ENCODE data around the gene MAMLD1.

The MAMLD1 gene

GRCh38 chrX:150363561-150364346, 637 bp downstream of the MAMLD1 start:
- peaks cover 0 to 49% (median 29%) of the 10 kb centered on the region in 5 donors for H3K4me1 ChIP-seq (ENCODE audit: control insufficient read depth in 5 of 5, insufficient read depth in 5 of 5, low read length in 5 of 5)
- peak overlapping the region in 4 of 5 donors; percentile 23 to 73 (median 56) for H3K9ac ChIP-seq (ENCODE audit: low read length in 5 of 5)
- H3K9me3 ChIP-seq (ENCODE audit: control insufficient read depth in 5 of 5, low read length in 5 of 5) = peaks cover 0 to 3% (median 0%) of the 10 kb centered on the region in 5 donors
- peak overlapping the region; percentile 46 for H3K27ac ChIP-seq (ENCODE audit: low read depth, low read length)
- no peaks in the 10 kb centered on the region for H3K36me3 ChIP-seq (ENCODE audit: control insufficient read depth in 5 of 5, insufficient read depth in 5 of 5, low read length in 5 of 5)
- peaks cover 11 to 19% (median 14%) of the 10 kb centered on the region in 5 donors for H3K27me3 ChIP-seq (ENCODE audit: control insufficient read depth in 5 of 5, insufficient read depth in 4 of 5, low read length in 5 of 5)
- peak overlapping the region; percentile 48 to 75 (median 68) for H3K4me3 ChIP-seq (ENCODE audit: low read depth in 1 of 5, low read length in 5 of 5)

- Histone ChIP-seq H3K4me1 (ENCODE audit: control insufficient read depth in 5 of 5, insufficient read depth in 5 of 5, low read length in 5 of 5) (peaks cover 0 to 49% (median 29%) of the 10 kb centered on the region in 5 donors), H3K27ac (ENCODE audit: low read depth, low read length) (peak overlapping the region; percentile 46), H3K27me3 (ENCODE audit: control insufficient read depth in 5 of 5, insufficient read depth in 4 of 5, low read length in 5 of 5) (peaks cover 11 to 19% (median 14%) of the 10 kb centered on the region in 5 donors), H3K36me3 (ENCODE audit: control insufficient read depth in 5 of 5, insufficient read depth in 5 of 5, low read length in 5 of 5) (no peaks in the 10 kb centered on the region), H3K9ac (ENCODE audit: low read length in 5 of 5) (peak overlapping the region in 4 of 5 donors; percentile 40 to 73 (median 59)), H3K9me3 (ENCODE audit: control insufficient read depth in 5 of 5, low read length in 5 of 5) (peaks cover 0 to 3% (median 0%) of the 10 kb centered on the region in 5 donors), H3K4me3 (ENCODE audit: low read depth in 1 of 5, low read length in 5 of 5) (peak overlapping the region; percentile 48 to 75 (median 68))
These were observed 1.4 kb downstream of the MAMLD1 start for GRCh38 chrX:150364347-150365050.

GRCh38 chrX:150365051-150365989, 2.2 kb downstream of the MAMLD1 start:
- Histone ChIP-seq H3K36me3 (ENCODE audit: control insufficient read depth in 5 of 5, insufficient read depth in 5 of 5, low read length in 5 of 5) (no peaks in the 10 kb centered on the region), H3K27me3 (ENCODE audit: control insufficient read depth in 5 of 5, insufficient read depth in 4 of 5, low read length in 5 of 5) (peaks cover 9 to 19% (median 14%) of the 10 kb centered on the region in 5 donors), H3K9ac (ENCODE audit: low read length in 5 of 5) (peak overlapping the region in 4 of 5 donors; percentile 54 to 80 (median 66)), H3K4me3 (ENCODE audit: low read depth in 1 of 5, low read length in 5 of 5) (peak overlapping the region; percentile 63 to 75 (median 70)), H3K4me1 (ENCODE audit: control insufficient read depth in 5 of 5, insufficient read depth in 5 of 5, low read length in 5 of 5) (peaks cover 0 to 49% (median 28%) of the 10 kb centered on the region in 5 donors), H3K27ac (ENCODE audit: low read depth, low read length) (peak overlapping the region; percentile 82), H3K9me3 (ENCODE audit: control insufficient read depth in 5 of 5, low read length in 5 of 5) (peaks cover 0 to 3% (median 0%) of the 10 kb centered on the region in 5 donors)

GRCh38 chrX:150365990-150366911, 3.1 kb downstream of the MAMLD1 start:
- Histone ChIP-seq H3K9me3 (ENCODE audit: control insufficient read depth in 5 of 5, low read length in 5 of 5) (peaks cover 0 to 3% (median 0%) of the 10 kb centered on the region in 5 donors), H3K27ac (ENCODE audit: low read depth, low read length) (peak overlapping the region; percentile 82), H3K27me3 (ENCODE audit: control insufficient read depth in 5 of 5, insufficient read depth in 4 of 5, low read length in 5 of 5) (peaks cover 5 to 11% (median 10%) of the 10 kb centered on the region in 5 donors), H3K9ac (ENCODE audit: low read length in 5 of 5) (peak overlapping the region in 4 of 5 donors; percentile 54 to 80 (median 66)), H3K4me3 (ENCODE audit: low read depth in 1 of 5, low read length in 5 of 5) (peak overlapping the region; percentile 57 to 75 (median 70)), H3K4me1 (ENCODE audit: control insufficient read depth in 5 of 5, insufficient read depth in 5 of 5, low read length in 5 of 5) (peaks cover 0 to 46% (median 26%) of the 10 kb centered on the region in 5 donors), H3K36me3 (ENCODE audit: control insufficient read depth in 5 of 5, insufficient read depth in 5 of 5, low read length in 5 of 5) (no peaks in the 10 kb centered on the region)

GRCh38 chrX:150366951-150367545, 3.9 kb downstream of the MAMLD1 start:
- H3K36me3 ChIP-seq (ENCODE audit: control insufficient read depth in 5 of 5, insufficient read depth in 5 of 5, low read length in 5 of 5) = no peaks in the 10 kb centered on the region
- peaks cover 0 to 3% (median 0%) of the 10 kb centered on the region in 5 donors for H3K9me3 ChIP-seq (ENCODE audit: control insufficient read depth in 5 of 5, low read length in 5 of 5)
- peak overlapping the region; percentile 82 for H3K27ac ChIP-seq (ENCODE audit: low read depth, low read length)
- H3K27me3 ChIP-seq (ENCODE audit: control insufficient read depth in 5 of 5, insufficient read depth in 4 of 5, low read length in 5 of 5) = peaks cover 0 to 10% (median 4%) of the 10 kb centered on the region in 5 donors
- peak overlapping the region in 4 of 5 donors; percentile 57 to 75 (median 64) for H3K4me3 ChIP-seq (ENCODE audit: low read depth in 1 of 5, low read length in 5 of 5)
- peak overlapping the region in 3 of 5 donors; percentile 42 to 80 (median 59) for H3K9ac ChIP-seq (ENCODE audit: low read length in 5 of 5)
- peaks cover 0 to 38% (median 18%) of the 10 kb centered on the region in 5 donors for H3K4me1 ChIP-seq (ENCODE audit: control insufficient read depth in 5 of 5, insufficient read depth in 5 of 5, low read length in 5 of 5)

- H3K4me3 ChIP-seq (ENCODE audit: low read depth in 1 of 5, low read length in 5 of 5) = no peak overlapping the region
- peaks cover 0 to 10% (median 2%) of the 10 kb centered on the region in 5 donors for H3K4me1 ChIP-seq (ENCODE audit: control insufficient read depth in 5 of 5, insufficient read depth in 5 of 5, low read length in 5 of 5)
- no peaks in the 10 kb centered on the region for H3K9me3 ChIP-seq (ENCODE audit: control insufficient read depth in 5 of 5, low read length in 5 of 5)
- H3K27me3 ChIP-seq (ENCODE audit: control insufficient read depth in 5 of 5, insufficient read depth in 4 of 5, low read length in 5 of 5) = peaks cover 0 to 10% (median 0%) of the 10 kb centered on the region in 5 donors
- no peak overlapping the region for H3K27ac ChIP-seq (ENCODE audit: low read depth, low read length)
- H3K9ac ChIP-seq (ENCODE audit: low read length in 5 of 5) = no peak overlapping the region
- no peaks in the 10 kb centered on the region for H3K36me3 ChIP-seq (ENCODE audit: control insufficient read depth in 5 of 5, insufficient read depth in 5 of 5, low read length in 5 of 5)
These were observed 7.6 kb downstream of the MAMLD1 start for GRCh38 chrX:150370589-150371312.

- Histone ChIP-seq H3K27ac (ENCODE audit: low read depth, low read length) (no peak overlapping the region), H3K27me3 (ENCODE audit: control insufficient read depth in 5 of 5, insufficient read depth in 4 of 5, low read length in 5 of 5) (peaks cover 0 to 10% (median 0%) of the 10 kb centered on the region in 5 donors), H3K36me3 (ENCODE audit: control insufficient read depth in 5 of 5, insufficient read depth in 5 of 5, low read length in 5 of 5) (no peaks in the 10 kb centered on the region), H3K9me3 (ENCODE audit: control insufficient read depth in 5 of 5, low read length in 5 of 5) (no peaks in the 10 kb centered on the region), H3K4me1 (ENCODE audit: control insufficient read depth in 5 of 5, insufficient read depth in 5 of 5, low read length in 5 of 5) (peaks cover 0 to 3% (median 0%) of the 10 kb centered on the region in 5 donors), H3K4me3 (ENCODE audit: low read depth in 1 of 5, low read length in 5 of 5) (no peak overlapping the region), H3K9ac (ENCODE audit: low read length in 5 of 5) (no peak overlapping the region)
These were observed 8.8 kb downstream of the MAMLD1 start for GRCh38 chrX:150371877-150372276.

- Histone ChIP-seq H3K4me3 (ENCODE audit: low read depth in 1 of 5, low read length in 5 of 5) (no peak overlapping the region), H3K4me1 (ENCODE audit: control insufficient read depth in 5 of 5, insufficient read depth in 5 of 5, low read length in 5 of 5) (peaks cover 0 to under 1% (median 0%) of the 10 kb centered on the region in 5 donors)
These were observed 9.2 kb downstream of the MAMLD1 start for GRCh38 chrX:150372280-150372679.

More at GRCh38 chrX:150372280-150372679, 9.2 kb downstream of the MAMLD1 start:
- no peaks in the 10 kb centered on the region for H3K9me3 ChIP-seq (ENCODE audit: control insufficient read depth in 5 of 5, low read length in 5 of 5)
- H3K9ac ChIP-seq (ENCODE audit: low read length in 5 of 5) = no peak overlapping the region
- H3K36me3 ChIP-seq (ENCODE audit: control insufficient read depth in 5 of 5, insufficient read depth in 5 of 5, low read length in 5 of 5) = no peaks in the 10 kb centered on the region
- H3K27me3 ChIP-seq (ENCODE audit: control insufficient read depth in 5 of 5, insufficient read depth in 4 of 5, low read length in 5 of 5) = peaks cover 0 to 10% (median 0%) of the 10 kb centered on the region in 5 donors
- no peak overlapping the region for H3K27ac ChIP-seq (ENCODE audit: low read depth, low read length)
